GM13977 (cell line): ENCODE data around the gene ZEB2.

Experiments used
- DNase-seq: peaks from one replicate; pipeline ENCODE4 v3.0.0; 2012; ENCODE audit warnings: low spot score
- in situ Hi-C: fragments of 300-500 bp; cut with MboI; formaldehyde crosslinking; loops from one replicate; pipeline ENCODE4 v1.12.0; 2022; ENCODE audit warnings: low sequenced_read_pairs, low pct_unique_long_range_greater_than_20kb, mixed read lengths, inconsistent platforms; ENCODE audit not compliant: unreplicated experiment
- TF ChIP-seq, protein P1 (sequence below): IDR thresholded peaks from 2 replicates; pipeline ENCODE4 v1.5.1; 2012; ENCODE audit warnings: mild to moderate bottlenecking, control low read depth; ENCODE audit not compliant: insufficient read depth; ENCODE audit errors: extremely low read depth, missing control alignments

ZEB2 gene

DNA sequence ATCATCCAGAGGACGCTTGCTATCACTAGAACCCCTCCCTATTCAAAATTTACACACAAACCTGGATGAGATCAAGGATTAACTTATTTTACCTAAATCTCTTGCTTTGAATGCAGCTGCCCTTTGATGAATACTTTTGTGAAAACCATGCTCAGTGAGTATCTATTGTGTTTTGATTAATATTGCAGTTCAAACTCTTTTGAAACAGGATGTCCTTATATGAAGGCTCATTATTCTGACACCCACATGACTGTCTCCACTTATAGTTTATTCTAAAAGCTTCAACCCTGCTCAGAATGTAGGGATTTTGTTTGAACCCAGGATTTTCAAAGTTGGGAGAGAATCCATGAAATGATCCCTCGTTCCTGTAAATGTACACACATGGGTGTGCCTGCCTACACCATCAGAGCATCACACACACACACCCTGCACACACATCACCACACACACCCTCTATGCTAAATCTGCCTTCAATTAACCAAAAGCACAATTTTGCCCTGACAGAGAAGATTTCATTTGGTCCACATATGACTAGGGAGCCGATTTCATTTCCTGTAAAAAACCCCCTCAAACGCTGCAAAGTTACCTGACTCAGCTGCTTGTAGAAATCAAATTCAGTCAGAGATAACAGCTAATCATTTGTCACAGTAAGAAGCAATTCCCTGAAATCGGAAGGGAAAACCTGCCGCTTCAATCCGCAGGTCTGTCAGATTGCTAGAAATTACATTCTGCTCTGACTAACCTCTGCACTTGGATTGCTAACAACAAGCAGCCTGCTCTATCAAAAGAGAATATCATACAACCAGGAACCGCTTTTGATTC is 65.2 kb downstream of the ZEB2 start:
- in situ Hi-C loops: no loop called here
- TF ChIP-seq, protein P1, sequence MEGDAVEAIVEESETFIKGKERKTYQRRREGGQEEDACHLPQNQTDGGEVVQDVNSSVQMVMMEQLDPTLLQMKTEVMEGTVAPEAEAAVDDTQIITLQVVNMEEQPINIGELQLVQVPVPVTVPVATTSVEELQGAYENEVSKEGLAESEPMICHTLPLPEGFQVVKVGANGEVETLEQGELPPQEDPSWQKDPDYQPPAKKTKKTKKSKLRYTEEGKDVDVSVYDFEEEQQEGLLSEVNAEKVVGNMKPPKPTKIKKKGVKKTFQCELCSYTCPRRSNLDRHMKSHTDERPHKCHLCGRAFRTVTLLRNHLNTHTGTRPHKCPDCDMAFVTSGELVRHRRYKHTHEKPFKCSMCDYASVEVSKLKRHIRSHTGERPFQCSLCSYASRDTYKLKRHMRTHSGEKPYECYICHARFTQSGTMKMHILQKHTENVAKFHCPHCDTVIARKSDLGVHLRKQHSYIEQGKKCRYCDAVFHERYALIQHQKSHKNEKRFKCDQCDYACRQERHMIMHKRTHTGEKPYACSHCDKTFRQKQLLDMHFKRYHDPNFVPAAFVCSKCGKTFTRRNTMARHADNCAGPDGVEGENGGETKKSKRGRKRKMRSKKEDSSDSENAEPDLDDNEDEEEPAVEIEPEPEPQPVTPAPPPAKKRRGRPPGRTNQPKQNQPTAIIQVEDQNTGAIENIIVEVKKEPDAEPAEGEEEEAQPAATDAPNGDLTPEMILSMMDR: no peak
- DNase-seq: no peak

- no peak for DNase-seq
- TF ChIP-seq, protein P1: no peak
Measured at GRCh38 chr2:144453486-144454158, 66.3 kb downstream of the ZEB2 start.

GRCh38 chr2:144452989-144453336 is 67.0 kb downstream of the ZEB2 start:
- TF ChIP-seq, protein P1: no peak
- DNase-seq: no peak
- in situ Hi-C loops: no loop called here

More at GRCh38 chr2:144453486-144454158, 66.3 kb downstream of the ZEB2 start:
- in situ Hi-C loops: no loop called here

GRCh38 chr2:144452169-144452988 is 67.5 kb downstream of the ZEB2 start:
- DNase-seq: no peak

GRCh38 chr2:144451443-144451842 is 68.5 kb downstream of the ZEB2 start:
- in situ Hi-C loops: no loop called here
- TF ChIP-seq, protein P1: no peak
- no peak for DNase-seq

More at GRCh38 chr2:144452169-144452988, 67.5 kb downstream of the ZEB2 start:
- TF ChIP-seq, protein P1: no peak
- in situ Hi-C loops: no loop called here

- TF ChIP-seq, protein P1: peak; percentile 19
- DNase-seq: no peak
- in situ Hi-C loops: no loop called here
Measured at GRCh38 chr2:144449028-144449406, 70.9 kb downstream of the ZEB2 start.
